DOHH2 (cell line): ENCODE results near the gene EPN2.

Experiments used
- CTCF ChIP-seq: fragments of 200-600 bp; sonication (generic); IDR thresholded peaks from one replicate; pipeline ENCODE4 v1.5.1; 2014; ENCODE audit warnings: antibody characterized with exemption, mild to moderate bottlenecking, low read depth, low read length; ENCODE audit not compliant: poor library complexity, severe bottlenecking
- EZH2phosphoT487 ChIP-seq: fragments of 200-600 bp; sonication (generic); IDR thresholded peaks from 2 replicates; pipeline ENCODE4 v1.6.1; 2017; ENCODE audit warnings: borderline replicate concordance, mild to moderate bottlenecking, antibody characterized with exemption, low read length, moderate library complexity, mixed read lengths

DNA sequence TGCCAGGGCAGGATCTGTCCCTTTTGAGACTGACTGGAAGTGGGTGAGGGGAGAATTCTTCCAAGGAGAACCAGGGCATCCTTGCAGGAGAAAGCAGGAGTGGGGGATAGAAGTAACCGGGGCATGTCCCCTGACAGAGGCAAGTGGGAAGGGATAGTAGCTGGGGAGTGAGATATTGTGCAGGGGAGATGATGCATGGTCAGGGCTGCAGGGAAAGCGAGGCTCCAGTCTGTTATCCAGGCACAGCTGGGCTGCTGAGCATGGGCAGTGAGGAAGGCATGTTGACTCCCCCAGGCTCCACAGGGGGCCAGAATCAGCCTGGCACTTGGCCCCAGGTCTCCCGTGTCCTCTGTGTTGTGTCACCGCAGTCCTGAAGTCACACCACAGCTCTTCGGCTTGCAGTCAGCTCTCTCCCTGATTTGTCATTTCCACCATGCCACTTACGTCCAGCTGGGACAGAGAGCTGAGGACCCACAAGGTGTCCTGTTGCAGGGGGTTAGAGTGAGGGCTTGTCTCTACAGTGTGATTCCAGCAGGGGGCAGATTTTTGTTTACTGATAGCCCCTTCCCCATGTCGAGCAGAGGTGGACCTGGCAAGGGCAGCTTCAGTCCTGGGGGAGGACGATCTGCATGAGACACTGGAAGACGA lies 84.4 kb downstream of the EPN2 start:
- TF ChIP-seq CTCF (peak; percentile 36), EZH2phosphoT487 (no peak)
